VCaP (cell line): ENCODE results near the gene KDM6B.

ENCODE experiments used
- H3K27ac ChIP-seq: fragments of 450-650 bp; 2 replicates; pipeline ENCODE4 v1.5.1; 2017
- TF ChIP-seq, protein P1 (sequence below): fragments of 450-650 bp; conservative IDR thresholded peaks from 2 replicates; pipeline ENCODE4 v1.5.1; 2017; ENCODE audit warnings: mild to moderate bottlenecking, moderate library complexity

KDM6B gene

GRCh38 chr17:7816926-7817642 is 16.9 kb upstream of the KDM6B start:
- TF ChIP-seq, protein P1, sequence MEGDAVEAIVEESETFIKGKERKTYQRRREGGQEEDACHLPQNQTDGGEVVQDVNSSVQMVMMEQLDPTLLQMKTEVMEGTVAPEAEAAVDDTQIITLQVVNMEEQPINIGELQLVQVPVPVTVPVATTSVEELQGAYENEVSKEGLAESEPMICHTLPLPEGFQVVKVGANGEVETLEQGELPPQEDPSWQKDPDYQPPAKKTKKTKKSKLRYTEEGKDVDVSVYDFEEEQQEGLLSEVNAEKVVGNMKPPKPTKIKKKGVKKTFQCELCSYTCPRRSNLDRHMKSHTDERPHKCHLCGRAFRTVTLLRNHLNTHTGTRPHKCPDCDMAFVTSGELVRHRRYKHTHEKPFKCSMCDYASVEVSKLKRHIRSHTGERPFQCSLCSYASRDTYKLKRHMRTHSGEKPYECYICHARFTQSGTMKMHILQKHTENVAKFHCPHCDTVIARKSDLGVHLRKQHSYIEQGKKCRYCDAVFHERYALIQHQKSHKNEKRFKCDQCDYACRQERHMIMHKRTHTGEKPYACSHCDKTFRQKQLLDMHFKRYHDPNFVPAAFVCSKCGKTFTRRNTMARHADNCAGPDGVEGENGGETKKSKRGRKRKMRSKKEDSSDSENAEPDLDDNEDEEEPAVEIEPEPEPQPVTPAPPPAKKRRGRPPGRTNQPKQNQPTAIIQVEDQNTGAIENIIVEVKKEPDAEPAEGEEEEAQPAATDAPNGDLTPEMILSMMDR = no peak
- H3K27ac ChIP-seq = no peak overlapping the region

DNA sequence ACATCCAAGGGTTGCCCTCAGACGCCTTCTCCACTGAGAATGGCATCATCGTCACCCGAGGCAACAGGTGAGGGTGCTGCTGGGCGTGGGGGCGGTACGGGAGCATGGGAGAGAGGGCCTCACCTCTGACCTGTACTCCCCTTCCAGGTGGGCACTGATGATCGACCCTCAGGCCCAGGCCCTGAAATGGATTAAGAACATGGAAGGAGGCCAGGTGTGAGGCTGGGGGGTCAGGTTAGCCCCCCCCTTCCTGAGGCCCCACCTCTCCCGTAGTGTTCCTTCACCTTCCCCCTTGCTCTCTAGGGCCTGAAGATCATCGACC is 16.4 kb upstream of the KDM6B start:
- TF ChIP-seq, protein P1 = no peak
- no peak overlapping the region for H3K27ac ChIP-seq

DNA sequence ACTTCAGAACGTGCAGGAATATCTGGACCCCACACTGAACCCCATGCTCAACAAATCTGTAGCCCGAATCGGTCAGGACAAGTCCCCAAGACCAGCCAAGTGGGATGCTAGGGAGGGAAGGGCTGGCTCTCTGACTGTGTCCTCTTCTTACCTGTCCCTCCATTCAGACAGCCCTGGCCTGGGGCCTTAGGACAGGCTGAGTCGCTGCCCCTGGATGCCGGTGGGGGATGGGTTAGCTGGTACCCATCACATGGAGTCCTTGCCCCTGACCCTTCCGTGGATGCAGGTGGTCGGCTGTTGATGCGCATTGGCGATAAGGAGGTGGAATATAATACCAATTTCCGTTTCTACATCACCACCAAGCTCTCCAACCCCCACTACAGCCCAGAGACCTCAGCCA is 16.0 kb upstream of the KDM6B start:
- H3K27ac ChIP-seq = no peak overlapping the region
- TF ChIP-seq, protein P1 = no peak

DNA sequence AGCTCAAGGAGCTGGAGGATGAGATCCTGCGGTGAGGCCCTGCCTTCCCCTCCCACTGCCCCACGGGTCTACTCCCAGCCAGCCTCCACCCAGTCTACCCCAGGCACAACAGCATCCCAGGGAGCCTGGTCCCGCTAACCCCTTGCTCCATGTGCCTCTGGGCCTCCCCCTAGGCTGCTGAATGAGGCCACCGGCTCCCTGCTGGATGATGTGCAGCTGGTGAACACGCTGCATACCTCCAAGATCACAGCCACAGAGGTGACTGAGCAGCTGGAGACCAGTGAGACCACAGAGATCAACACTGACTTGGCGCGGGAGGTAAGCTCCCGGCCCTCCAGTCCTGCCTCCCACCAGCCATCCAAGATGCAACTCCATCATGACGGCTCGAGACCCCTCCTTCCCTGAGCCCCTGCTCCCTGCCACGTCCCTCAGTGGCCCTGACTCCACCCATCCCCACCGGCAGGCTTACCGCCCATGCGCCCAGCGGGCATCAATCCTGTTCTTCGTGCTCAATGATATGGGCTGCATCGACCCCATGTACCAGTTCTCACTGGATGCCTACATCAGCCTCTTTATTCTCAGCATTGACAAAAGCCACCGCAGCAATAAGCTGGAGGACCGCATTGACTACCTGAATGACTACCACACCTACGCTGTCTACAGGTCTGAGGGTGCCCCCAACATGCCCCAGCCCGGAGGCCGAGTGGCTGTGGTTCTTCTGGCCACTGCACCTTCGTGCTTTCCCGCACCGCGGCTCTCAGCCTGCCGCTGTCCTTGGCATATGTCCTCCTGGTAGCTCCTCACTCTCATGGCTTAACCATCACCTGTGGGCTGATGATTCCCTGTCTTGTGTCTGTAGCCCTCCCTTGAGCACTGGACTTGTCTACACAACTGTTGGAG is 15.0 kb upstream of the KDM6B start:
- TF ChIP-seq, protein P1 = no peak
- H3K27ac ChIP-seq = no peak overlapping the region

GRCh38 chr17:7820231-7820630 is 13.8 kb upstream of the KDM6B start:
- no peak overlapping the region for H3K27ac ChIP-seq
- TF ChIP-seq, protein P1 = no peak

DNA sequence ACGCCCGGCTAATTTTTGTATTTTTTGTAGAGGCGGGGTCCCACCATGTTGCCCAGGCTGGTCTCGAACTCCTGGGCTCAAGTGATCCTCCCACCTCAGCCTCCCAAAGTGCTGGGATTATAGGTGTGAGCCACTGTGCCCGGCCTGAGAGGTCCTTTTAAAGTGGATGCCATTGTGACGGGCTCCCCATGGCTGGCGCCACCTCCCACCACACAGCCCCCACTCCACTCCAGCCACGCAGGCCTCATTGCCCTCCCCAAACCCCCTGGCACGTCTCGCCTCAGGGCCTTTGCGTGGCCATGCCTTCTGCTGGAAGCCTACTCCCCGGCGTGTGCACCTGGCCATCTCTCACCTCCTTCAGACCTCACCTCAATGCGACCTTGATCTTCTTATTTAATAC is 11.9 kb upstream of the KDM6B start:
- H3K27ac ChIP-seq = no peak overlapping the region
- TF ChIP-seq, protein P1 = no peak

- 0 out of 2 replicates have a peak overlapping the region, but pooled peaks have one; percentile 2 for H3K27ac ChIP-seq
- TF ChIP-seq, protein P1 = no peak
Measured at GRCh38 chr17:7823581-7824001, 10.4 kb upstream of the KDM6B start.
